NB4 (cell line): ENCODE data around the gene NME3.

ENCODE experiments used
- CTCF ChIP-seq: IDR thresholded peaks from one replicate; pipeline ENCODE4 v1.5.1; 2012; ENCODE audit warnings: low read depth, low read length
- MYC ChIP-seq: IDR thresholded peaks from 2 replicates; pipeline ENCODE4 v1.6.1; 2011; ENCODE audit warnings: low read depth, low read length
- POLR2A ChIP-seq: IDR thresholded peaks from 2 replicates; pipeline ENCODE4 v1.6.1; 2011; ENCODE audit warnings: mild to moderate bottlenecking; ENCODE audit not compliant: insufficient read length; ENCODE audit errors: extremely low read depth

DNA sequence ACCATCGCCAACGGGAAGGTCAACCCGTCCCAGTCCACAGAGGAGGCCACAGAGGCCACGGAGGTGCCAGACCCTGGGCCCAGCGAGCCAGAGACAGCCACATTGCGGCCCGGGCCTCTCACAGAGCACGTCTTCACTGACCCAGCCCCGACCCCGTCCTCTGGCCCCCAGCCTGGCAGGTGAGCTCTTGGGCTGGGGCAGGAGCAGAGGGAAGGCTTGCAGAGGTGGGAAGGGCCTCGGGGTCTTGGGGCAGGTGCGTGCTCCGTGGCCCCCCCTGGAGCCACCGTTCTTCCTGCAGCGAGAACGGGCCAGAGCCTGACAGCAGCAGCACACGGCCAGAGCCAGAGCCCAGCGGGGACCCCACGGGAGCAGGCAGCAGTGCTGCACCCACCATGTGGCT, 5.1 kb downstream of the NME3 start:
- TF ChIP-seq CTCF = no peak
- TF ChIP-seq POLR2A = no peak
- no peak for TF ChIP-seq MYC
